GM12873 (cell line): ENCODE measurements around the gene KRTAP10-4.

Source experiments
- TF ChIP-seq, protein P1 (sequence below): IDR thresholded peaks from 2 replicates; pipeline ENCODE4 v1.5.1; 2012; ENCODE audit warnings: low read depth, mild to moderate bottlenecking, moderate library complexity, low read length, control low read depth; ENCODE audit not compliant: insufficient read depth; ENCODE audit errors: missing control alignments

The KRTAP10-4 gene

GRCh38 chr21:44612029-44612486 lies 38.5 kb downstream of the KRTAP10-4 start, which contains the start of gene KRTAP10-8:
Gene KRTAP10-8, plus strand, starts transcription at chr21:44612079. Its CDS starts 22 bp downstream, at chr21:44612101.
- TF ChIP-seq, protein P1, sequence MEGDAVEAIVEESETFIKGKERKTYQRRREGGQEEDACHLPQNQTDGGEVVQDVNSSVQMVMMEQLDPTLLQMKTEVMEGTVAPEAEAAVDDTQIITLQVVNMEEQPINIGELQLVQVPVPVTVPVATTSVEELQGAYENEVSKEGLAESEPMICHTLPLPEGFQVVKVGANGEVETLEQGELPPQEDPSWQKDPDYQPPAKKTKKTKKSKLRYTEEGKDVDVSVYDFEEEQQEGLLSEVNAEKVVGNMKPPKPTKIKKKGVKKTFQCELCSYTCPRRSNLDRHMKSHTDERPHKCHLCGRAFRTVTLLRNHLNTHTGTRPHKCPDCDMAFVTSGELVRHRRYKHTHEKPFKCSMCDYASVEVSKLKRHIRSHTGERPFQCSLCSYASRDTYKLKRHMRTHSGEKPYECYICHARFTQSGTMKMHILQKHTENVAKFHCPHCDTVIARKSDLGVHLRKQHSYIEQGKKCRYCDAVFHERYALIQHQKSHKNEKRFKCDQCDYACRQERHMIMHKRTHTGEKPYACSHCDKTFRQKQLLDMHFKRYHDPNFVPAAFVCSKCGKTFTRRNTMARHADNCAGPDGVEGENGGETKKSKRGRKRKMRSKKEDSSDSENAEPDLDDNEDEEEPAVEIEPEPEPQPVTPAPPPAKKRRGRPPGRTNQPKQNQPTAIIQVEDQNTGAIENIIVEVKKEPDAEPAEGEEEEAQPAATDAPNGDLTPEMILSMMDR: no peak

- TF ChIP-seq, protein P1: no peak
These were observed 39.2 kb downstream of the KRTAP10-4 start for GRCh38 chr21:44612669-44613229.

DNA sequence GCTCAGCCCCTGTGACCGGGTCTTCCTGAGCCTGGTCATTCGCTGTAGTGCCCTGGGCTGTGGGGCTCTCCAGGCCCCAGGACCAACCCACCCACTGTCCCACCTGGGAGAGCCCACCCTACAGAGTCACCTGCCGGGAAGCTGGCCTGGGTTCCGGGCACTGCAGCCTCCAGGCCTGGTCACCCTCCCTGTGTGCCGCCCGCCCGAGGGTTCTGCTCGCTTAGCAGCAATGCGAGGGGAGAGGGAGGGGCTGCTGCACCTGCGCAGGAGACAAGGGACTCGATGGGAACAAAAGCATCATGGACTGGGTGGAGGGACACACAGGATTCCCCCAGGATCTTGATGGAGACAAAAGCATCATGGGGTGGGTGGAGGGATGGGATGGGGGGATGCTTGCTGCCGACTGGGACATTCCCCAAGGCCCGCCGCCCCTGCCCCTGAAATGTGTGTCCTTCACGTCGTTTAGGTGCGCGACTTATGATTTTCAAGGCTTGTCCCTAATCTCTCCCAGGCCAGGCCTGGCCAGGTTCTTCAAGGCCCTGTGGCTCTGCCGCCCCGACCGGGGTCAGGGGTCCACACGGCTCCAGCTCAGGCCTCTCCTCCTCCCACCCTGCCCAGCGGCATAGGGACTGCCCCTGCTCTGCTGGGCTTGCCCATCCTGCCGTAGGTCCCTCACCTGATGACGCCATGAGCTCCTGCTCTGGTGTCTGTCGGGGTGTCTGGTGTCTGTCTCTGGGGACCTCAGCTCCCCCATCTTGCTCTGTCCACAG lies 40.0 kb downstream of the KRTAP10-4 start:
- TF ChIP-seq, protein P1: no peak

DNA sequence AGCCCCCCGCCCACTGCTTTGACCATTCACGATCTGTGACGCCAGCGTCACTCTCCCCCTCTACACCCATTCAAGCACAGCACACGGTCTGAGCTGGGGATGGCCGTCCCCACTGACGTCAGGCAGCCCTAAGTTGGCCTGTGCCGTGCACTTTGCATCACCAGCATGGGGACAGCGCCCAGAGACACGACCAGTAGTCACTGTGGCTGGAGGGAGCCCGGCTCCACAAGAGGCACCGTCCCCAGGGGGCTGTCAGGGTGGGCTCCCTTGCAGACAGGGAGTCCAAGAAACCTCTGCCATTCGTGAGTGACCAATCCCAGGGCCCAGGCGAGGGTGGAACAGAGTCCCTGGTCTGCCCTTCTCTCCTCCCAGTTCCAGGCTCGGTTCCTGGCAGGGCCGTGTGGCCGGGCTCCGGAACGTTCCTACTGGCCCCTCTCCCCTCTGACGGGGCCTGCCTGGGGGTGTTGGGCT lies 40.7 kb downstream of the KRTAP10-4 start:
- TF ChIP-seq, protein P1: no peak

GRCh38 chr21:44614961-44615391 lies 41.4 kb downstream of the KRTAP10-4 start:
- TF ChIP-seq, protein P1: no peak

GRCh38 chr21:44615466-44615865 lies 41.9 kb downstream of the KRTAP10-4 start:
- TF ChIP-seq, protein P1: no peak

DNA sequence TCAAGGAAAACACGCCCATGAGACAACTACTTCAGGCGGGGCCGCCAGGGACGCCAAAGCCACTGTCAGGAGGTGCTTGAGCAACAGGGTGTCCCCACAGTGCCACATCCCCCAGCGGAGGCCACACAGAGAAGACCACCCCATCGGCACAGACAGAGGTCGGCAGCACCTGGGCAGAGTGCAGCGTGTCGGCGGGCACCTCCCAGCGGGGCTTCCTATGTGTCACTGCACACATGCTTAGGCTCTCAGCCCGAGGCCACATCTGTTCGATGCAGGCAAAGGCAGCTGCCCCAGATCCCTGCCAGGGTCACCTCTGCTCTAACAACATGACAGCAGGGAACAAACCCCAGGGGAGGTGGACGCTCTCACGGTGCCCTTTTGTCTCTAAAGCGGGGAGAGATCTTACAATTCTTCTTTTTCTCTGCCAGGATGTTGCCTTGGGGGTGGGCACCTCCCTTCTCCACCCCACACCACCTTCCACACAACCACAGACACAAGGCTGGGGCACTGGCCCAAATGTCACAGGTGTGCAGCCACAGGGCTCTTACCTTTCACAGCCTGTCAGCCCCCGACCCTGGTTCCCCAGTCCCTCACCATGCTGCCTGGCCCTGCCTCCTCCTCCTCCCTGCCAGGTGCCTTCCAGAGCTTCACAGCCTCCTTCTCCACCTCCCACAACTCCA lies 42.5 kb downstream of the KRTAP10-4 start:
- TF ChIP-seq, protein P1: no peak
